Liver (tissue), 9 donors: Measurements from ENCODE around the gene NTM. TPM values are rescaled to one million over a fixed set of nuclear protein-coding genes. Genes with fewer than 3 reads are reported as not detected.

Experiments used
- DNase-seq: peaks from one replicate; pipeline ENCODE4 v3.0.0-alpha.2; 2017; ENCODE audit warnings: low spot score
- H3K27ac ChIP-seq, 2 donors: one replicate each; pipeline ENCODE4 v1.7.0; 2013; ENCODE audit warnings: inconsistent platforms in 2 of 2, low read length in 2 of 2, control low read depth in 1 of 2, low read depth in 1 of 2, mild to moderate bottlenecking in 1 of 2
- H3K27me3 ChIP-seq, 4 donors: one replicate each; pipeline versions ENCODE4 v1.6.1 to v1.7.0; 2013; ENCODE audit warnings: low read length in 3 of 4, inconsistent platforms in 1 of 4, mild to moderate bottlenecking in 1 of 4, moderate library complexity in 1 of 4; ENCODE audit not compliant: control insufficient read depth in 4 of 4, insufficient read depth in 4 of 4
- H3K36me3 ChIP-seq, 4 donors: one replicate each; pipeline versions ENCODE4 v1.6.1 to v1.7.0; 2013; ENCODE audit warnings: low read length in 3 of 4, mild to moderate bottlenecking in 3 of 4, low read depth in 1 of 4, moderate library complexity in 1 of 4; ENCODE audit not compliant: control insufficient read depth in 4 of 4, insufficient read depth in 3 of 4
- H3K4me1 ChIP-seq, 4 donors: one replicate each; pipeline versions ENCODE4 v1.6.1 to v1.7.0; 2013; ENCODE audit warnings: low read length in 3 of 4, mild to moderate bottlenecking in 3 of 4, moderate library complexity in 1 of 4; ENCODE audit not compliant: control insufficient read depth in 4 of 4, insufficient read depth in 4 of 4
- H3K4me3 ChIP-seq, 3 donors: one replicate each; pipeline versions ENCODE4 v1.6.1 to v1.7.0; 2013; ENCODE audit warnings: low read length in 3 of 3, control low read depth in 1 of 3, low read depth in 1 of 3, mild to moderate bottlenecking in 1 of 3
- H3K9ac ChIP-seq, 2 donors: one replicate each; pipeline ENCODE4 v1.7.0; 2013; ENCODE audit warnings: low read length in 2 of 2, mild to moderate bottlenecking in 2 of 2, moderate library complexity in 2 of 2, control low read depth in 1 of 2, low read depth in 1 of 2
- H3K9me3 ChIP-seq, 4 donors: one replicate each; pipeline versions ENCODE4 v1.6.1 to v1.7.0; 2013; ENCODE audit warnings: low read length in 3 of 4; ENCODE audit not compliant: control insufficient read depth in 4 of 4
- ATF3 ChIP-seq: IDR thresholded peaks from 2 replicates; pipeline ENCODE4 v1.6.1; 2016; ENCODE audit warnings: antibody characterized with exemption
- CTCF ChIP-seq: fragments of 150-350 bp; IDR thresholded peaks from 2 replicates; pipeline ENCODE4 v1.5.1; 2017; ENCODE audit warnings: improper control_type of control experiment, low read depth, low read length; ENCODE audit not compliant: missing input control
- EGR1 ChIP-seq, 2 donors: IDR thresholded peaks; 2 replicates each; pipeline ENCODE4 v1.6.1; 2016 to 2018; ENCODE audit warnings: antibody characterized with exemption in 2 of 2, low read depth in 2 of 2
- FOXA1 ChIP-seq: IDR thresholded peaks from 2 replicates; pipeline ENCODE4 v1.6.1; 2016; ENCODE audit warnings: antibody characterized with exemption
- FOXA2 ChIP-seq: IDR thresholded peaks from 2 replicates; pipeline ENCODE4 v1.6.1; 2016; ENCODE audit warnings: antibody characterized with exemption
- GABPA ChIP-seq, 2 donors: IDR thresholded peaks in 1 of 2; conservative IDR thresholded peaks in 1 of 2; 2 replicates each; pipeline ENCODE4 v1.6.1; 2016; ENCODE audit warnings: antibody characterized with exemption in 2 of 2, mild to moderate bottlenecking in 1 of 2, moderate library complexity in 1 of 2
- HNF4A ChIP-seq, 2 donors: conservative IDR thresholded peaks; 2 replicates each; pipeline ENCODE4 v1.6.1; 2016; ENCODE audit warnings: antibody characterized with exemption in 2 of 2, mild to moderate bottlenecking in 2 of 2
- HNF4G ChIP-seq: IDR thresholded peaks from 2 replicates; pipeline ENCODE4 v1.6.1; 2016; ENCODE audit warnings: antibody characterized with exemption
- JUND ChIP-seq, 2 donors: IDR thresholded peaks; 2 replicates each; pipeline ENCODE4 v1.6.1; 2016; ENCODE audit warnings: antibody characterized with exemption in 2 of 2
- MAX ChIP-seq: IDR thresholded peaks from 2 replicates; pipeline ENCODE4 v1.6.1; 2016; ENCODE audit warnings: antibody characterized with exemption
- NR2F2 ChIP-seq: IDR thresholded peaks from 2 replicates; pipeline ENCODE4 v1.6.1; 2016; ENCODE audit warnings: antibody characterized with exemption
- RAD21 ChIP-seq, 2 donors: IDR thresholded peaks; 2 replicates each; pipeline ENCODE4 v1.6.1; 2016; ENCODE audit warnings: antibody characterized with exemption in 2 of 2, mild to moderate bottlenecking in 2 of 2
- REST ChIP-seq: IDR thresholded peaks from 2 replicates; pipeline ENCODE4 v1.6.1; 2016; ENCODE audit warnings: antibody characterized with exemption, mild to moderate bottlenecking
- RXRA ChIP-seq, 2 donors: IDR thresholded peaks; 2 replicates each; pipeline ENCODE4 v1.6.1; 2017 to 2018; ENCODE audit warnings: antibody characterized with exemption in 2 of 2, mild to moderate bottlenecking in 1 of 2
- SP1 ChIP-seq: IDR thresholded peaks from 2 replicates; pipeline ENCODE4 v1.6.1; 2018; ENCODE audit warnings: antibody characterized with exemption, mild to moderate bottlenecking
- TAF1 ChIP-seq: conservative IDR thresholded peaks from 2 replicates; pipeline ENCODE4 v1.6.1; 2016; ENCODE audit warnings: antibody characterized with exemption, mild to moderate bottlenecking
- YY1 ChIP-seq: IDR thresholded peaks from 2 replicates; pipeline ENCODE4 v1.6.1; 2016; ENCODE audit warnings: antibody characterized with exemption, mild to moderate bottlenecking
- ZBTB33 ChIP-seq: IDR thresholded peaks from 2 replicates; pipeline ENCODE4 v1.6.1; 2016; ENCODE audit warnings: antibody characterized with exemption
- WGBS: extraction: QIAGEN DNeasy Blood & Tissue Kit; methylation state at CpG from one replicate; pipeline ENCODE4 v1.1.7; 2013; 5-methylcytosine and 5-hydroxymethylcytosine counted together
- polyA plus RNA-seq, 2 donors: library from polyadenylated mRNA; stranded (reverse) in 1 of 2; unstranded in 1 of 2; fragments of 200-250 nt in 1 of 2; fragments of >200 nt in 1 of 2; fragmentation: Nextera tagmentation in 1 of 2; extraction: Ambion mirVana in 1 of 2; gene quantifications; one replicate each; pipeline versions ENCODE4 v1.2.1 to v1.2.3, GENCODE V29; 2013 to 2015
- total RNA-seq, 2 donors: library from RNA; depleted of rRNA; stranded (reverse); fragments of >200 nt; gene quantifications; one replicate each; pipeline ENCODE4 v1.2.3, GENCODE V29; 2014
- donor health status: healthy.
- donor health status: healthy.
- donor health status: healthy.
- donor health status: healthy.
- donor health status: healthy.

The NTM gene
- total and polyA plus RNA-seq, 4 donors: 0.08 to 1.1 (median 0.08) TPM; not detected in 1

GRCh38 chr11:131486937-131487635 is 116.7 kb downstream of the NTM start:
- Histone ChIP-seq H3K27me3 (peaks cover 0 to 4% (median 0%) of the 10 kb centered on the region in 4 donors), H3K4me1 (no peaks in the 10 kb centered on the region), H3K9ac (no peak overlapping the region), H3K36me3 (no peaks in the 10 kb centered on the region), H3K4me3 (no peak overlapping the region), H3K9me3 (no peaks in the 10 kb centered on the region), H3K27ac (no peak overlapping the region)
- DNase-seq: no peak
- 61% methylated on average over 2 of the region's 2 CpGs for WGBS
- TF ChIP-seq EGR1 (IDR thresholded peaks at IDR 0.05; ENCODE audit: low read depth in 2 of 2): no peak
- TF ChIP-seq GABPA (IDR thresholded peaks at IDR 0.05 in 1 of 2, conservative IDR thresholded peaks at IDR 0.05 in 1 of 2): no peak
- no peak for TF ChIP-seq REST
- TF ChIP-seq ZBTB33: no peak
- TF ChIP-seq YY1: no peak
- no peak for TF ChIP-seq FOXA1
- TF ChIP-seq RXRA (IDR thresholded peaks at IDR 0.05): no peak
- no peak for TF ChIP-seq FOXA2
- no peak for TF ChIP-seq JUND (IDR thresholded peaks at IDR 0.05)
- no peak for TF ChIP-seq HNF4G
- TF ChIP-seq HNF4A (conservative IDR thresholded peaks at IDR 0.05): no peak
- no peak for TF ChIP-seq TAF1
- TF ChIP-seq MAX: no peak
- no peak for TF ChIP-seq ATF3
- no peak for TF ChIP-seq CTCF
- TF ChIP-seq NR2F2: no peak
- no peak for TF ChIP-seq RAD21 (IDR thresholded peaks at IDR 0.05)
- no peak for TF ChIP-seq SP1
